Measurements from ENCODE around the gene ACSS1. TPM values are rescaled to one million over a fixed set of nuclear protein-coding genes. Genes with fewer than 3 reads are reported as not detected.

ACSS1 gene
- total RNA-seq, 6 donors from 2014 or later: 39.7 to 122 (median 58.1) TPM

DNA sequence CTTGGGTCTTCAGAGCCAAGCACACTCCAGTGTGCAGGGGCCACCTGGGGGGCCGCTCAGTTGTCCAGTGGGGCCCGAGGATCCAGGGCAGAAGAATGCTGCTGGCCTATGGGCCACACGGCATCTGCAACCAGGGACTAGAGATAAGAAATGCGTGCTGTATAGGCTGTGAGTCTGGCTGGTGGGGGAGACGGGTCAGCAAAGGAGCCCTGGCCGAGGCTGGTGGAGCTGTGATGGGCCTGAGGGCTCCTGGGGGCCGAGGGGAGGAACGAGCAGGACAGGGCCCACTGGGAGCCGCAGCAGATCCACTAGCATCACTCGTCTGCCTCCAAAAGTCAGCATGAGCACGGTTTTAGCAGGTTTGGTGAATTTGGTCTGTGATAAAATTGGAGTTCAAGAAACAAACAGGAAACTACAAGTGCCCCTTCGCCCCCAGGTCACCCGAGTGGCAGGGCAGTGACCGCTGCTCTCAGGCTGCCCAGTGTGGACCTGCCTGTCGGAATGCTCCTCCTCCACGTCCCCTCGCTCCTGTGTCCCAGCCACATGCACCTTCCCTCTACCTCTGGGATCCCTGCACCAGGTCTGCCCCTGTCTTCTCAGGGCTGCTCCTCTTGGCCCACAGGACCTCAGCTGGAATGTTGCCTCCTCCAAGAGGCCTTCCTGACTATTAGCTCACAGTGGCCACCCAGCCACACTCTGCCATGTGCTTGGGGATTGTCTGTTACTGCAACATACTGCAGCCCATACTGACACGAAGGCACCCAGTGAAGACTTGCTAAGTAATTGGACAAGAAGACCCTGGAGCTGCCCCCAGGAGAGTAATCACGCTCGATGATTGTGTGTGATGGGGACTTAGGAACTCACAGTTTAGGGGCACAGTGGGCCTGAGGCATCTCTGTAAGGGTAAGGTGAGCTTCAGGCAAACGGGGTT lies 10.9 kb downstream of the ACSS1 start:
- DNase-seq: no peak
- 77 to 78% methylated on average over 15 to 21 of the region's 21 CpGs for WGBS, 2 donors
- H3K4me1 ChIP-seq: peaks cover 51 to 75% (median 66%) of the 10 kb centered on the region in 4 donors

DNA sequence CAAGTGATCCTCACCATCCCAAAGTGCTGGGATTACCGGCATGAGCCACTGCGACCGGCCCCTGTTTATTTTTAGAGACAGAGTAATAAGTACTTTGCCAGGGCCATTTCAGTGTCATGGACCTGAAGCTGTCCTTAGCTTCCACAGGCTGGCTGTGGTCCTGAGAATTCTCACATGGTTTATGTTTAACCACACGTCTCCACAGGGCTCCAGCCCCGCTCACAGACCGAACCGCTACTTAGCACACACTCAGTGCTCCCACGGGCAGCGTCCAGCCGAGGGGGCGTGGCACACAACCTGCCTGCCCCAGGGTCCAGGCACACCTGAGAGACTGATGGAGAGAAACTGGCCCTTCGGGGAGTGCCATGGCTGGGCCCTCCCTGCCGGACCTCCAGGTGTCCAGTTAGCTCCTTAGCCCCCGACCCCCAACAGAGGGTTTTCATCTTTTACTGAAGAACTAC lies 11.7 kb downstream of the ACSS1 start:
- Histone ChIP-seq H3K27ac (no peak overlapping the region), H3K36me3 (peaks cover 9 to 22% (median 12%) of the 10 kb centered on the region in 4 donors), H3K4me1 (peaks cover 53 to 75% (median 66%) of the 10 kb centered on the region in 4 donors), H3K9me3 (no peaks in the 10 kb centered on the region), H3K4me3 (no peak overlapping the region), H3K27me3 (no peaks in the 10 kb centered on the region)
- no peak for ATAC-seq (ENCODE audit: low FRiP score in 2 of 2)
- TF ChIP-seq EP300 (IDR thresholded peaks at IDR 0.05): no peak
- TF ChIP-seq POLR2AphosphoS5 (IDR thresholded peaks at IDR 0.05): no peak
- TF ChIP-seq, protein P1, sequence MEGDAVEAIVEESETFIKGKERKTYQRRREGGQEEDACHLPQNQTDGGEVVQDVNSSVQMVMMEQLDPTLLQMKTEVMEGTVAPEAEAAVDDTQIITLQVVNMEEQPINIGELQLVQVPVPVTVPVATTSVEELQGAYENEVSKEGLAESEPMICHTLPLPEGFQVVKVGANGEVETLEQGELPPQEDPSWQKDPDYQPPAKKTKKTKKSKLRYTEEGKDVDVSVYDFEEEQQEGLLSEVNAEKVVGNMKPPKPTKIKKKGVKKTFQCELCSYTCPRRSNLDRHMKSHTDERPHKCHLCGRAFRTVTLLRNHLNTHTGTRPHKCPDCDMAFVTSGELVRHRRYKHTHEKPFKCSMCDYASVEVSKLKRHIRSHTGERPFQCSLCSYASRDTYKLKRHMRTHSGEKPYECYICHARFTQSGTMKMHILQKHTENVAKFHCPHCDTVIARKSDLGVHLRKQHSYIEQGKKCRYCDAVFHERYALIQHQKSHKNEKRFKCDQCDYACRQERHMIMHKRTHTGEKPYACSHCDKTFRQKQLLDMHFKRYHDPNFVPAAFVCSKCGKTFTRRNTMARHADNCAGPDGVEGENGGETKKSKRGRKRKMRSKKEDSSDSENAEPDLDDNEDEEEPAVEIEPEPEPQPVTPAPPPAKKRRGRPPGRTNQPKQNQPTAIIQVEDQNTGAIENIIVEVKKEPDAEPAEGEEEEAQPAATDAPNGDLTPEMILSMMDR (IDR thresholded peaks at IDR 0.05): no peak
- WGBS, 2 donors: 63 to 95% methylated on average over 4 to 11 of the region's 14 CpGs
- no peak for DNase-seq

More for the DNA sequence above, 10.9 kb downstream of the ACSS1 start:
- no peaks in the 10 kb centered on the region for H3K9me3 ChIP-seq
- no peak for TF ChIP-seq POLR2A (IDR thresholded peaks at IDR 0.05)
- TF ChIP-seq, protein P1 (IDR thresholded peaks at IDR 0.05): no peak
- no peak for TF ChIP-seq POLR2AphosphoS5 (IDR thresholded peaks at IDR 0.05)
- TF ChIP-seq EP300 (IDR thresholded peaks at IDR 0.05): no peak
- H3K27ac ChIP-seq: peak overlapping the region in 1 of 4 donors; percentile 30
- no peak for ATAC-seq (ENCODE audit: low FRiP score in 2 of 2)
- H3K36me3 ChIP-seq: peaks cover 9 to 24% (median 12%) of the 10 kb centered on the region in 4 donors
- no peak overlapping the region for H3K4me3 ChIP-seq
- no peaks in the 10 kb centered on the region for H3K27me3 ChIP-seq

DNA sequence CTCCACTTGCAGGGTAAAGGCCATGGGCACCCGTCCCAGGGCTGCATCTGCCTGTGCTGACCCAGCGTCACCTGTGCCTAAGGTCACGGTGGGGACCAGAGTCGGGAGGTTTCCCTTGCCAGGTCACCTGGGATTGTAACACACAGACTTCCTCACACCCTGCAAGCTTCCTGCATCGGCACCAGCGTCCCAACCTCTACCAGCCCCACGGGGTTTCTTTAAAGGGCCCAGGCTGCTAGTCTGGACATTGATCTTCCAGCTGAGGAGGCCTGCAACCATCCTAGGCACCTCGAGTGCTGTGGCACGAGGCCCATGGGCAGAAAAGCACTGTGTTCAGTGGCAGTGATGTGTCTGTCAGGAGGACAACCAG lies 12.6 kb downstream of the ACSS1 start:
- H3K27ac ChIP-seq: no peak overlapping the region
- ATAC-seq (ENCODE audit: low FRiP score in 2 of 2) (no peak), DNase-seq (no peak)
- no peaks in the 10 kb centered on the region for H3K9me3 ChIP-seq
- H3K4me1 ChIP-seq: peaks cover 59 to 73% (median 69%) of the 10 kb centered on the region in 4 donors
- peaks cover 9 to 21% (median 12%) of the 10 kb centered on the region in 4 donors for H3K36me3 ChIP-seq
- H3K4me3 ChIP-seq: no peak overlapping the region
- TF ChIP-seq EP300 (IDR thresholded peaks at IDR 0.05) (no peak), POLR2A (IDR thresholded peaks at IDR 0.05) (no peak), POLR2AphosphoS5 (IDR thresholded peaks at IDR 0.05) (no peak)
- TF ChIP-seq, protein P1 (IDR thresholded peaks at IDR 0.05): no peak
- 58 to 77% methylated on average over 5 to 9 of the region's 9 CpGs for WGBS, 2 donors
- no peaks in the 10 kb centered on the region for H3K27me3 ChIP-seq

DNA sequence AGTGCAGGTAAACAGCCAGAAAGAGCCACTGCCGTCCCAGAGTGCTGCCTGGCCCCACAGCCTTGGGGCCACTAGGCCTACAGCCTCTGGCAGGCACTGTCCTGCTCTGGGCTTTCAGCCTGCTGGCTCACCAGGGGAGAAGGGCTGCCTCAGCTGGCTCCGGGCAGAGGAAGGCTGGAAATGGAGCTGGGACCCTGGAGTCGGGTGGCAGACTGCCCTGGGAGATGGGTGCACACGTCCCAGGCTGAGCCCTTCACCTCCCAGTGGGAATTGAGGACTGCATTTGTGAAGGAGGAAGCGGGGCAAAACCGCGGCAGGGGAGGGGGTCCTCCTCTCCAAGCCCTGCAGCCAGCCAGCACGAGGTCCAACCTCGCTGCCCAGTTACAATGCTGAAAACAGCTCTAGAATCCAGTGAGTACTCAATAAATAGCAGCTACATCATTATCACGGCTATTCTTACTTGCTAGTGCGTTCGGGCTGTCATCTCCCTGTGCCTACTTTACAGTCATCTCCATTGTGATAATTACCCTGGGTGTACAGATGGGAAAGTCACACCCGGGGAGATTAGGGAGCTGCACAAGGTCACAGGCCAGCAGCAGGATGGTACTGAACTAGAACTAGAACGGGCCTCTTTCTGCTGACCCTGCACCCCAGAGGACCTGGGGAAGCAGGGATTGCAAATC lies 13.1 kb downstream of the ACSS1 start:
- H3K4me1 ChIP-seq: peaks cover 64 to 73% (median 71%) of the 10 kb centered on the region in 4 donors
- DNase-seq: no peak
- no peak for ATAC-seq (ENCODE audit: low FRiP score in 2 of 2)
- WGBS, 2 donors: 84 to 87% methylated on average over 14 of the region's 14 CpGs
- H3K36me3 ChIP-seq: peaks cover 9 to 21% (median 12%) of the 10 kb centered on the region in 4 donors
- H3K27ac ChIP-seq: no peak overlapping the region
- TF ChIP-seq, protein P1 (IDR thresholded peaks at IDR 0.05): no peak
- TF ChIP-seq POLR2A (IDR thresholded peaks at IDR 0.05) (no peak), EP300 (IDR thresholded peaks at IDR 0.05) (no peak), POLR2AphosphoS5 (IDR thresholded peaks at IDR 0.05) (no peak)
- no peaks in the 10 kb centered on the region for H3K27me3 ChIP-seq
- H3K9me3 ChIP-seq: no peaks in the 10 kb centered on the region
- H3K4me3 ChIP-seq: no peak overlapping the region

Data from upper lobe of left lung (tissue), 6 donors.